Gastrocnemius medialis (tissue), 4 donors: ENCODE results near the gene ADAM12.

Experiments used
- CTCF ChIP-seq, 5 experiments: fragments of 450-650 bp in 3 of 5; fragments of 200-600 bp in 2 of 5; sonication (generic) in 2 of 5; IDR thresholded peaks in 4 of 5; conservative IDR thresholded peaks in 1 of 5; 1 replicate in 4 of 5; 2 replicates in 1 of 5; pipeline ENCODE4 v1.5.1; 2016 to 2019; ENCODE audit warnings: antibody characterized with exemption in 5 of 5, mild to moderate bottlenecking in 3 of 5, moderate library complexity in 3 of 5
- POLR2A ChIP-seq, 2 donors: fragments of 450-650 bp; IDR thresholded peaks; one replicate each; pipeline ENCODE4 v1.6.1; 2017; ENCODE audit warnings: antibody characterized with exemption in 2 of 2, mild to moderate bottlenecking in 2 of 2, moderate library complexity in 2 of 2

DNA sequence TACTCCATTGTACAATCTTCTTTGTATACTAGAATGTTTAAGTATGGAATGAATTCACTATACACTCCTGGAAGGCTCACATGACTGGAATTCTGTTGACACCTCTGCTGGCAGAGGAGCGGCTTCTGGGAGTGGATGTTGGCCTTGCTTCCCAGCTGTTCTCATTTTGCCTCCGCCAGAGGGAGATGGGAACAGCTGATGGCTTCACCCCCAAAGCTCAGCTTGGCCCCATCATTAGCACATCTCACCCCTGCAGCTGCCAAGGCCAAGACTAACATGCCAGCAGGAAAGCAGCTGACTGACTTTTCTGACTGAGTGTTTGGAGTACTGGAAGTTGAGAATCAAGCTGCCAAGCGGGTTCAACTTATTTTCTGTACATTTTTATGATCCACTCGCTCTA, 15.1 kb downstream of the ADAM12 start:
- no peak for TF ChIP-seq CTCF (IDR thresholded peaks at IDR 0.05 in 4 of 5, conservative IDR thresholded peaks at IDR 0.05 in 1 of 5)
- TF ChIP-seq POLR2A (IDR thresholded peaks at IDR 0.05): no peak
